ENCODE results near the gene TLE7.
A peak's percentile ranks its signal among the peaks of the same experiment; 100 is the strongest.

TLE7 gene

GRCh38 chr16:71413341-71413740 is 28.5 kb downstream of the TLE7 start:
- Histone ChIP-seq H3K27ac (ENCODE audit: extremely low read depth, low read depth, low read length) (no peak overlapping the region), H3K9me3 (ENCODE audit: control insufficient read depth, insufficient read depth, low read depth, low read length) (no peaks in the 10 kb centered on the region), H3K4me1 (ENCODE audit: control insufficient read depth, insufficient read depth, low read length) (no peaks in the 10 kb centered on the region), H3K4me3 (ENCODE audit: low read depth, low read length) (no peak overlapping the region), H3K36me3 (ENCODE audit: control insufficient read depth in 2 of 2, insufficient read depth in 1 of 2, low read length in 2 of 2) (no peaks in the 10 kb centered on the region)
- ChIA-PET CTCF (interaction anchor here (0.6 to 6.2 kb wide), 39 partner anchors 9 to 1373 kb away, joined by 3 to 77 read pairs (median 4); partner anchors contain the start of gene CHST4), POLR2A (interaction anchor here (1.1 kb wide), 1 partner anchor 48 kb away, joined by 4 read pairs; the partner anchor contains the start of gene ZNF23)
- TF ChIP-seq ZNF433 (tag by site-specific recombination; IDR thresholded peaks at IDR 0.05; ENCODE audit: low read depth) (no peak), ZNF843 (tag by site-specific recombination; IDR thresholded peaks at IDR 0.05) (no peak), KLF16 (tag by site-specific recombination; IDR thresholded peaks at IDR 0.05) (no peak), GFI1B (tag by site-specific recombination; IDR thresholded peaks at IDR 0.05) (no peak), ZNF529 (tag by site-specific recombination; IDR thresholded peaks at IDR 0.05; ENCODE audit: insufficient replicate concordance) (no peak), ZNF548 (tag by site-specific recombination; IDR thresholded peaks at IDR 0.05) (no peak), ZNF510 (tag by site-specific recombination; IDR thresholded peaks at IDR 0.05; ENCODE audit: insufficient replicate concordance) (no peak), ZFP41 (tag by site-specific recombination; IDR thresholded peaks at IDR 0.05; ENCODE audit: borderline replicate concordance) (no peak)
- TF ChIP-seq, protein P1, sequence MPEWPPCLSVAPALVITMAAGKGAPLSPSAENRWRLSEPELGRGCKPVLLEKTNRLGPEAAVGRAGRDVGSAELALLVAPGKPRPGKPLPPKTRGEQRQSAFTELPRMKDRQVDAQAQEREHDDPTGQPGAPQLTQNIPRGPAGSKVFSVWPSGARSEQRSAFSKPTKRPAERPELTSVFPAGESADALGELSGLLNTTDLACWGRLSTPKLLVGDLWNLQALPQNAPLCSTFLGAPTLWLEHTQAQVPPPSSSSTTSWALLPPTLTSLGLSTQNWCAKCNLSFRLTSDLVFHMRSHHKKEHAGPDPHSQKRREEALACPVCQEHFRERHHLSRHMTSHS (tag by site-specific recombination; IDR thresholded peaks at IDR 0.05): no peak
- TF ChIP-seq, protein P2, sequence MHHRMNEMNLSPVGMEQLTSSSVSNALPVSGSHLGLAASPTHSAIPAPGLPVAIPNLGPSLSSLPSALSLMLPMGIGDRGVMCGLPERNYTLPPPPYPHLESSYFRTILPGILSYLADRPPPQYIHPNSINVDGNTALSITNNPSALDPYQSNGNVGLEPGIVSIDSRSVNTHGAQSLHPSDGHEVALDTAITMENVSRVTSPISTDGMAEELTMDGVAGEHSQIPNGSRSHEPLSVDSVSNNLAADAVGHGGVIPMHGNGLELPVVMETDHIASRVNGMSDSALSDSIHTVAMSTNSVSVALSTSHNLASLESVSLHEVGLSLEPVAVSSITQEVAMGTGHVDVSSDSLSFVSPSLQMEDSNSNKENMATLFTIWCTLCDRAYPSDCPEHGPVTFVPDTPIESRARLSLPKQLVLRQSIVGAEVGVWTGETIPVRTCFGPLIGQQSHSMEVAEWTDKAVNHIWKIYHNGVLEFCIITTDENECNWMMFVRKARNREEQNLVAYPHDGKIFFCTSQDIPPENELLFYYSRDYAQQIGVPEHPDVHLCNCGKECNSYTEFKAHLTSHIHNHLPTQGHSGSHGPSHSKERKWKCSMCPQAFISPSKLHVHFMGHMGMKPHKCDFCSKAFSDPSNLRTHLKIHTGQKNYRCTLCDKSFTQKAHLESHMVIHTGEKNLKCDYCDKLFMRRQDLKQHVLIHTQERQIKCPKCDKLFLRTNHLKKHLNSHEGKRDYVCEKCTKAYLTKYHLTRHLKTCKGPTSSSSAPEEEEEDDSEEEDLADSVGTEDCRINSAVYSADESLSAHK (tag by site-specific recombination; IDR thresholded peaks at IDR 0.05): no peak

GRCh38 chr16:71412270-71413160 is 29.3 kb downstream of the TLE7 start:
- peak overlapping the region; percentile 23; the same call in 1 of the 2 replicates for H3K4me3 ChIP-seq (ENCODE audit: low read depth, low read length)
- no peaks in the 10 kb centered on the region for H3K36me3 ChIP-seq (ENCODE audit: control insufficient read depth in 2 of 2, insufficient read depth in 1 of 2, low read length in 2 of 2)
- no peaks in the 10 kb centered on the region for H3K9me3 ChIP-seq (ENCODE audit: control insufficient read depth, insufficient read depth, low read depth, low read length)
- POLR2A ChIA-PET: interaction anchor here (1.1 kb wide), 1 partner anchor 49 kb away, joined by 4 read pairs; the partner anchor contains the start of gene ZNF23
- no peaks in the 10 kb centered on the region for H3K4me1 ChIP-seq (ENCODE audit: control insufficient read depth, insufficient read depth, low read length)
- H3K27ac ChIP-seq (ENCODE audit: extremely low read depth, low read depth, low read length): no peak overlapping the region
- CTCF ChIA-PET: interaction anchor here (0.6 to 6.2 kb wide), 52 partner anchors 8 to 1903 kb away, joined by 3 to 77 read pairs (median 4); partner anchors contain the start of gene CHST4
- TF ChIP-seq OSR2 (tag by site-specific recombination; IDR thresholded peaks at IDR 0.05) (no peak), ZNF350 (tag by site-specific recombination; IDR thresholded peaks at IDR 0.05) (no peak), GLIS2 (tag by site-specific recombination; IDR thresholded peaks at IDR 0.05) (peak; percentile 39), ZIC2 (tag by site-specific recombination; IDR thresholded peaks at IDR 0.05) (peak; percentile 33; the same call in 1 of the 2 replicates), ZNF580 (tag by site-specific recombination; IDR thresholded peaks at IDR 0.05) (peak; percentile 86), ZNF626 (tag by site-specific recombination; IDR thresholded peaks at IDR 0.05) (no peak), ZFHX2 (tag by site-specific recombination; conservative IDR thresholded peaks at IDR 0.05) (peak; percentile 19; the same call in 1 of the 2 replicates), TSHZ1 (tag by site-specific recombination; IDR thresholded peaks at IDR 0.05; ENCODE audit: borderline replicate concordance) (no peak), ZNF549 (tag by site-specific recombination; IDR thresholded peaks at IDR 0.05) (no peak), ZNF184 (tag by site-specific recombination; IDR thresholded peaks at IDR 0.05) (no peak), BCL6B (tag by site-specific recombination; IDR thresholded peaks at IDR 0.05) (no peak), ZNF132 (tag by site-specific recombination; IDR thresholded peaks at IDR 0.05; ENCODE audit: borderline replicate concordance) (no peak), EGR2 (tag by site-specific recombination; IDR thresholded peaks at IDR 0.05; ENCODE audit: low read depth) (0 out of 2 replicates have a peak, but pooled peaks have one; percentile 7), ZFP37 (tag by site-specific recombination; IDR thresholded peaks at IDR 0.05) (no peak), TRIM28 (IDR thresholded peaks at IDR 0.05; ENCODE audit: borderline replicate concordance, low read length) (0 out of 2 replicates have a peak, but pooled peaks have one; percentile 38)

All from HEK293 (cell line).